Activated T-cell treated with anti-CD3 and anti-CD28 coated beads for 4 hours (primary cell): ENCODE results near the gene FBXO48.
A peak's percentile ranks its signal among the peaks of the same experiment; 100 is the strongest.
"Not testable (repeated sequence)": the region's sequence is repeated elsewhere in the genome, so short reads cannot be mapped to it uniquely, and the experiment has no call there.

ENCODE experiments used
- DNase-seq: peaks from one replicate; pipeline ENCODE4 v3.0.0-alpha.2; 2020

Gene FBXO48, protein sequence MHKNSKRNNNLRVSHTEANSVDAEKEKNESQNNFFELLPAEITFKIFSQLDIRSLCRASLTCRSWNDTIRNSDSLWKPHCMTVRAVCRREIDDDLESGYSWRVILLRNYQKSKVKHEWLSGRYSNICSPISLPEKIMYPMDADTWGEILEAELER

DNA sequence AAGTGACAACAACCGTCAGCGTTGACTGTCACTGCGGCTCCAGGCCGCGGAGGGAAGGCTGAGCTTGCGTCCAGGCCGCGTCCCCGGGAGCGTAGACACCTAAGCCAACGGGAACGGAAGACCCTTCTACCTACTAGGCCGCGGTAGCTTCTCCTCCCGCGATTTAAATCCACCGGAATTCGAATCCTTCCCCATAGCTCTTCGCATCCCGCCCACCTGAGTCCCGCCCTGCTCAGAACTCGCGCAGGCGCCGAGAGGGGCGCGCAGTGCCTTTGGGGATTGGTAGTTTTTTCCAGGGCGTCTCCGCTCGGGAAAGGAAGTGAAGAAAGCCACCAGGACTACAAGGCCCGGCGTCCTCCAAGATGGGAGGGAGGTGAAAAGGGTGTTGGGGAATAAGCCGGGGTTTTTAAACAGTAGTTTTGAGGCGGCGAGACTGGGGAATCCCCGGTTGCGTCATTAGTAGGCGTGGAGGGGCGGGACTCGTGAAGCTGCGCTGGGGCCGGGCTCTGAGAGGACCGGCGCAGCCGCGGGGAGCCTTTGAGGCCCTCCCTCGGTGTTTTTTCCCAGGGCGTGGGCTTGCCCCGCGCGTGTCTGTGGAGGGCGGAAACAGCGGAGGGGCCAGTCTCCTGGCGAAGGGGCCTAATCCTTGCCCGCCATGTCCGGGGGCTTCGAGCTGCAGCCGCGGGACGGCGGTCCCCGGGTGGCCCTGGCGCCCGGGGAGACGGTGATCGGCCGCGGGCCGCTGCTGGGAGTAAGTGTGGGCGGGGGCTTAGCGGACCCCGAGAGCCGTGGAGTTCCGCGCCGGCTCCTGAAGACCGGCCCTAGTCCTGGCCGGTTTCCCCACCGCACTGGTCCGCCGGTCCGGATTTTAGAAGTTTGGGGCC lies at the start of gene FBXO48, which contains the start of gene APLF:
TSS of gene FBXO48 (minus strand) at position 218 of the 884 bp plus-strand sequence. CDS start 2,149 bp downstream, outside the sequence.
TSS of gene APLF (plus strand) at position 509 of the 884 bp plus-strand sequence. CDS start at position 656, 147 bp downstream.
- DNase-seq, result peak; percentile 99

DNA sequence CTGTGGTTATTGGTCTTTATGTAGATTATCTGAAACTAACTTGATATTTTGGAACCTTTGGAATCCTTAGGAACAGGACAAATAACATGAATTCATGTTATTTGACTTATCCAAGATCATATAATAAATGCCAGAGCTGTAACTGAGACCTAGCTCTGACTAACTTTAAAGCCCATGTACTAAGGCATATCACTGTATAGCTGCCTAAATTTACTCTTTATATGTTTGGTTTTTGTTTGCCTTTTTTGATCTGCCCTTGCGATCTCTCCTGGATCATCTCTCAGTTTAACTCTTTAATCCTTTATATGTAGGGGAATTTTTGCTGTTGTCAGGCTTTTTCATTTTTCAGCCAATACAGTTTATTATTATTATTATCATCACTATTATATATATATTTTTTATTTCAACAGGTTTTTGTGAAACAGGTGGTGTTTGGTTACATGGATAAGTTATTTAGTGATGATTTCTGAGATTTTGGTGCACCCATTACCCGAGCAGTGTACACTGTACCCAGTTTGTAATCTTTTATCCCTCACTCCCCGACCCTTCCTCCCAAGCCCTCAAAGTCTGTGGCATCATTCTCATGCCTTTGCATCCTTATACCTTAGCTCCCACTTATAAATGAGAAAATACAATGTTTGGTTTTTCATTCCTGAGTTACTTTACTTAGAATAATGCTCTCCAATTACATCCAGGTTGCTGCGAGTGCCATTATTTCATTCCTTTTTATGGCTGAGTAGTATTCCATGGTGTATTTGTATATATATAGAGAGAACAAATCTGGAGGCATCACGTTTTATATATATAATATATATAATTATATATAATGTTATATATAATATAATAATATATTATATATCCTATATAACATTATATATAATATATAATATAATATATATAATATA lies 49.2 kb upstream of the FBXO48 start:
- no peak for DNase-seq

DNA sequence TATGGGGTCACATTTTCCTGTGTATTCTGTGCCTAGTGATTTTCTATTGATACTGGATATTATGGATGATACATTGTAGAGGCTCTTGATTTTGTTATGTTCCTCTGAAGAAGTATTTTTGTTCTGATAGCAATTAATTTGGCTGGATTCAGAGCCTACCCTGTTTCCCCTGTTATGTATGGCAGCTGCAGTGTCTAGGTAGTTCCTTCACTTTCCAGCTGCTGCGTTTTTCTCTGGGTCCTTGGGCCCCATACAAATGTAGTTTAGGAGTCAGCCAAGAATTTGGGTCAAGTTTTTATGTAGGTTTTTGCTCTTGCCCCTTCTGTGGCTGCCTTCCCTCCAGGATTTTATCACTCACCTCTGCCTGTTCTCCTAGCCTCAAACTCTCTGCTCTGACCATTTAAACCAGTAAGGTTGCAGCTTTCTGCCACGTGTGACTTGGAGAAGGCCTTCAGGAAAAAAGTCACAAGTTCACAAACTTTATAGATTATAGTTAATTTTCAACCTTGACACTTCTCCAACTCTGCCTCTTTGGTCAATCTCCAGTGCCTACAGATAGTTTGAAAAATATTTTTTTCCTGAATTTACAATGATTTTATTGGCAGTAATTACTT lies 47.3 kb upstream of the FBXO48 start:
- DNase-seq, result no peak

DNA sequence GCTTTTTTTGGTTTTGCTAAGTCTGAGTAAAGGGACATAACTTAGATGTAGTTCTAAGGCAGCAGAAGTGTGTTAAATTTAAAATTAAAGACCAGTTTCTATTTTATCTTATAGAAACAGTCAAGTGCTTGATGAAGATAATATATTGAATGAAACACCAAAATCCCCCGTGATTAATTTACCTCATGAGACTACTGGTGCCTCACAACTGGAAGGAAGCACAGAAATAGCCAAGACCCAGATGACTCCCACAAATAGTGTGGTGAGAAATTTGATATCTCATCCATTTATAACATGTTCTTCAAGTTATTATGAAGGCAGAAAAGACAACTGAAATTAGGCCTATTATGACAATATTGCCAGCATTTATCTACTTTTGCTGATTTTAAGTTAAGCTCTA lies 45.9 kb upstream of the FBXO48 start:
- no peak for DNase-seq

DNA sequence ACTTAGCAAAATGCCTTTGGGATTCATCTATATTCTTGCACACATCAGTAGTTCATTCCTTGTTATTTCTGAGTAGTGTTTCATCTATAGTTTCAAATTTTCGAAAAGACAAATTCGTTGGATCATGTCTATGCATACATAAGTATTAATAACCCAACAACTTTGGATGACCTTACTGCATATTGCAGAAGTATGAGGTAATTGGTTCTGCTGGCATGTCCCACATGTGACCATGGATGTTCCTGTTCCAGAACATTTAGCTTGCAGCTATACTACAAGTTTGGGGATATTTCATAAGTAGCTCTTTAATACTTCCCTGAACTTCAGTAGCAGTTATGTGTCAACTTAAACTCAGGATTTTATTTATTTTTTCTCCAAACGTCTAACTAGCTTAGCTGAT lies 45.2 kb upstream of the FBXO48 start:
- no peak for DNase-seq

DNA sequence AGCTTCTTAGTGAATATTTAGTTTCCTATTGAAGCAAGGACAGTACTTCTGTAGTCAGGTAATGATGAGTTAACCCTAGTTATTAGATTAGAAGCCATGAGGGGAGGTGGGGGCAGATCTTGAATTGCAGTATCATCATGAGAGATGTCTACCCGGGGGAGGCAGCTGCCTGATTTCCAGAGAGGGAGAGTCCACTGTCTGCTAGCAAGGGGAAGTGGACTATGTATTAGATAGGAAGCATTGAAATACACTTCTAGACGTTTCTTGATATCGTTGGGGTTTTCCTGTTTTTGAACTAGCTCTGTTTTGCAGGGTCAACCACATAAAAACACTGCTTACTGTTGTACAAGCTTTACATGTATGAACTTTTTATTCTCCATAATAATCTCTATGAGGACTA lies 39.1 kb upstream of the FBXO48 start:
- DNase-seq, result no peak

DNA sequence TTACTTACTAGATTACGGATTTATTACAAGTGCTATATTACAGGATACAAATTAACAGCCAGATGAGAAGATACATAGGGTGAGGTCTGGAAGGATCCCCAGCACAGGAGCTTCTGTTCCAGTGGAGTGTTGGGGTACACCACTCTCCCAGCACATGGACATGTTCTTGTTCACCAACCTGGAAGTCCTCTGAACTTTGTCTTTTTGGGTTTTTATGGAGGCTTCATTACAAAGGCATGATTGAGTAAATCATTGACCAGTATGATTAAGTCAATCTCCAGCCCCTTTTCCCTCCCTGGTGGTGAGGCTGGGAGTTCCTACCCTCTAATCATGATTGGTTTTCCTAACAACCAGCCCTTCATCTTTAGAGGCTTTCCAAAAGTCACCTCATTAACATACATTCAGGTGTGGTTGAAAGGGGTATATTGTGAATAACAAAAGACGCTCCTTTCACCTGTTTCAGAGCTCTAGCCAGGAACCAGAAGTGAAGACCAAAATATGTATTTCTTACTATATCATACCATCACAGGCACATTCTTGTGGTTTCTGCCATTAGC lies 38.6 kb upstream of the FBXO48 start:
- DNase-seq, result no peak

DNA sequence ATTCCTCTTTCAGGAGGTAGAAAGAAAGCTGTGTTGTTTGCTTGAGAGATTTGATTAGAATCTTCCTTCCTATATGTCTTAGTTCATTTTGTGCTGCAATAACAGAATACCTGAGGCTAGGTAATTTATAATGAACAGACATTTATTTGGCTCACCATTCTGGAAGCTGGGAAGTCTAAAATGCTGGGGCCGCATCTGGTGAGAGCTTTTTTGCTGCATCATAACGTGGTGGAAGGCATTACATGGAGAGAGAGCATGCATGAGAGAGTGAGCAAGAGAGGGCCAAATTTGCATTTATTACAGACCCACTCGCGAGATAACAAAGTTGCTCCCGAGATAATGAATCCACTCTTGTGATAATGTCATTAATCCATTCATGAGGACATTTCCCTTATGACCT lies 34.7 kb upstream of the FBXO48 start:
- DNase-seq, result no peak

DNA sequence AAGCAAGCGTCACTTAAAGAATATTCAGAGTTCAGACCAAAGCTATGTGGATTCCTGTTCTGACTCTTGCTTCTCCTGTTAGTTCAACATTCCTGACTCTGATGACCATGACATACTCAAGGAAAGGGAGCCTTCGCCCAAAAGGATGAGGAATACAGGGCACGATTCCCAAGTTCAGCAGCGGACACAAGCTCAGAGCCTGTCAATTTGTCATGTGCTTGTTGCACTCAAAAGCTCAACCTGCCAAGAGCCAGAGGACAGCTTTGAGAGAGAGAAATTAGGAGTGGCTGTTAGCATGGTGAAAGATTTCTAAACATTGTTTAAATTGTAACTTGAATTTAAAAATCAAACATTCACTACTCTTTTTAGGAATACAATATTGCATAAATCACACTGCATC lies 33.6 kb upstream of the FBXO48 start:
- no peak for DNase-seq

DNA sequence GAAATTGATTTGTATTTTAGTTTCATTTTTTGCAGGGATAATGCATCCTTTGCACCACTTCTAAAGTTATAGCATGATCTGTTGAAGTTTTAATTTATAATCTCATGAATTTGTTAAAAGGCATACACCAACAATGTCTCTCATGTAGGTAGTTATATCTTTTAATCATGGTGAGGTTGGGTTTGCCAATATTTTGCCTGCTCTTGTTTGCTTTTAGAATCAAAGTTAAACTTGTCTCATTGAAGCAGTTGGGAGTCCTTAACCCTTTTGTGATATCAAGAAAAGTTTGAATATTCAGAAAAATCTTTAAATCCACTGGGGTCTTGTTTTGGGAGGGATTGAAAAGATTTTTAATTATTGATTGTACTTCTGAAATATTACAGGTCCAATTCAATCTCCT lies 32.0 kb upstream of the FBXO48 start:
- no peak for DNase-seq

DNA sequence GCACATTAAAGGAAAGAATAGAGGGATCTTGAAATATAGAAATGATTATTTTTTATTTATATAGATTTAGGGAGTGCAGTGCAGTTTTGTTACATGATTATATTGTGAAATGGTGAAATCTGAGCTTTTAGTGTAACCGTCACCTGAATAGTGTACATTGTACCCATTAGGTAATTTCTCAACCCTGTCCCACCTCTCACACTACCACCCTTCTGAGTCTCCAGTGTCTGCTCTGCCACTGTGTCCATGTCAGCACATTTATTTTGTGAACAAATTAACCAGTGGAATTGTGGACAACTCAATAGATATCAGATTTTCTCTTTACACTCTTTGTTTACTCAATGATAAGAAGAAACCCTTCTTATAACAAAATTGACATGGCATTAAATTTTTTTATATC lies 24.5 kb upstream of the FBXO48 start:
- no peak for DNase-seq

DNA sequence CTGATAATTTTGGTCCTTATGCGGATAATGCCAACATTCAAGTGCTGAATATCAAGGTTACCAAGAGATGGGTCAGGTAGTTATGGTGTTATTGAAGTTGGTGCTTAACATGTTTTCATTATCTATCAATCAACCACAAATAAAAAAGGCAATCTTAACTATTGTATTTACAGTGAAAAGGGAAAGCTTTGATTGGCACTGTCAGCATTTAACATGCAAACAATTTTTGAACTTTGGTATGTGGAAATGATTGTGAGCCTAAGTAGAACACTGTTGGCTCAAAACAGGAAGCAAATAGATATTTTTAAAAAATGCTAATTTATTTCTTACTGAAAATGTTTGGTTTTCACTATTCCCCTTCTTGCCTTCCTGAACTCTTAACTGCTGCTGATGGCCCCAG lies 22.2 kb upstream of the FBXO48 start:
- DNase-seq, result no peak

DNA sequence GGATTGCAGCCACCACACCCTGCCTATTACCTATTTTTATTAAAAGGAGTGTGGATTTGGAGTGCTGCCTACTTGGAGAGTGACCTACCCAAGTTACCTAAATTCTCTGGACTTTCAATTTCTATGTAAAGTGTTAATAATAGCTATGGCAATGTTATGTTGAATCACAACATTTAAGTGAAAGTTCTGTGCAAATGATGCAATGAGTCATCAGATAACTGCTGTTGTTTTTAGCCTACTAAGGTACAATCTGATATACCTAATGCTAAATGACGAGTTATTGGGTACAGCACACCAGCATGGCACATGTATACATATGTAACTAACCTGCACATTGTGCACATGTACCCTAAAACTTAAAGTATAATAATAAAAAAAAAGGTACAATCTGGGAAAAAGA lies 21.5 kb upstream of the FBXO48 start:
- DNase-seq, result not testable (repeated sequence)

DNA sequence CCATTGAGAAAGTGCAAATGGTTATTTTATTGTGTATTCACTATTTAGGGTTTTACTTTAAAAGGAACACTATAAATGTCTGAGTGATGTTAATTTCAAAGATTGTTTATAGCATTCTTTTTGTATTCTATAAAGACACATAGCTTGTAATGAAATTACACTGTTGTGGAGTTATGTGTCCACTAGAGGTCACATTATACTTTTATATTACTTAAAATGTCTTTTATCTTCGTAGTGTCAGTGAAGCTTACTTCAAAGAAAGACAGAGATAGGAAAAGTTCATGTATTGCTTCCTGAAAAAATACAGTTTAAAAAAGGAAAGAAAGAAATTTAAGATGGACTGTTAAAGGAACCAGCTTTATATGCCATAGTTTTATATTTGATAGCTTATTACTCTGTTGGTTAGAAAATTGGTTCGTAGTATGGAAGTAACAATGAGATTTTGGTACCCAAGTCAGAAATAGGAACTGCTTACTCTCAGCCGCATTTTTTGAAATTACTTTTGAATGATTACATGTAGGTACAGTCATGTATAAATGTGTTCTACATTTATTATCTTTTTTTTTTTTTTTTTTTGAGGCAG lies 20.8 kb upstream of the FBXO48 start:
- no peak for DNase-seq

DNA sequence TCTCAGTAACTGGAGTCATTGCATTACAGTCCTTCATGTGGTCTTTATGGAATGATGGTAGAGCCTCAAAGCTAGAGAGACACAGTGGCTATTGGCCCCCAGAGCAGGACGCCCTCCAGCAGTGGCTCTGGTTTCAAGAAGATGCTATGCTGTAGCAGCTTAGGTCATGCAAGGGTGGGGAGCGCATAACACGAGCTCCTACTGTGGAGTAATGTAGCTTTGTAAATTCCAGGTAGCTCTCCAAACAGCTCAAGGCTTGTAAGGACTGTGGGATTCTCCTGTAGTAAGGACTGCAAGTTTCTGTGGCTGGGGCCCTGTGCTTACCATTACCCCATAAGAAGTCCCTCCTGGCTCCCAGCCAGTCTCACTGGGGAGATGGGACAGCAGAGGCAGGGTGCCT lies 15.9 kb upstream of the FBXO48 start:
- DNase-seq, result no peak

DNA sequence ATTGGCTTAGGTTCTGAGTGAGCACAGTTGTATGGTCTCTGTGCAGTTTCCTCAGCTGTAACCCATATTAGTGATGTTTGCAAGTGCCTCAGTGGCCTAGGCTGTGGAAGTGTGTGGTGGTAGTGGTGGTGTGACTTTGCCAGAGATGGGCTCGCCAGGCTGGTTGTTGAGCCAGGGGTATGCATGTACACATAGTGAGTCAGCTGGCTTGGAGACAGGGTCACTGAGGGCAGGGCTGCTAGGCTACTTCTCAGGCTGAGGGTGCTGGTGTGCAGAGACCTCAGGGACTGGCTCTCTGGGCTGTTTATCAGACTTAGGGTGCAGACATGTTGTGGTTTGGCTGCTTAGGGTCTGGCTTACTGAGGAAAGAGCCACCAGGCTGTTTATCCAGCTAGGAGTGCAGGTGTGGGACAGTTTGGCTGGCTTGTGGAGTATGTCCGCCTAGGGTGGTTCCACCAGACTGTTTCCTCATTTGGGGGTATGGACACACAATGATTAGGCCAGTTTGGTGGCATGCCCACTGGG lies 15.3 kb upstream of the FBXO48 start:
- no peak for DNase-seq

DNA sequence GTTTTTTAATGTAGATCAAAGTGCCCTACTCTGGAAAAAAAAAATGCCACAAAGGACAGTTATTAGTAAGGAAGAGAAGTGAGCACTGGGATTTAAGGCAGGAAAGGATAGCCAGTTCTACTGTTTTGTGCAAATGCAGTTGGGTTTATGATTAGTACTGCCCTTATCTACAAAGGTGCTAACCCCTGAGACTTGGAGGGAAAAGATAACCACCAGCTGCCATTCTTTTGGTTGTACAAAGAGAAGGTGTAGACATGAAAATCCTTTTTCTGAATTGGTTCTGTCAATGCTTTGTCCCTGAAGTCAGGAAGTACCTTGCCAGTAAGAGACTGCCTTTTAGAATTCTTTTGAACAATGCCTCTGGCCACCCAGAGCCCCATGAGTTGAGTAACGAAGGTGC lies 11.6 kb upstream of the FBXO48 start:
- DNase-seq, result no peak

DNA sequence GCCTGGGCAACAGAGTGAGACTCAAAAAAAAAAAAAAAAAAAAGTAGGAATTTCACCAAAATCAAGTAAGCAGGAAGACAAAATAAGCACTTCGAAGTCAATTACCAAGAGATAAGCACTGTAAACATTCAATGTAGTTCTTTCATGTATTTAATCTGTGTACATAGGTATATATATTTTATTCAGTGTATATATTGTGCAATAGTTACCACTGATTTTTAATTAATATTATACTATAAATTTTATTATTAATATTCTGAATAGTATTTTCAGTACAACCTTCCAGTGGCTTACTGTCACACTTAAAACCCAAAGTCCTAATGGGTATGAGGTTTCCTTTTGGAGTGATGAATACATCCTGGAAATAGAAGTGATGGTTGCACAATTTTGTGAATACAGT lies 9.4 kb upstream of the FBXO48 start:
- DNase-seq, result no peak

DNA sequence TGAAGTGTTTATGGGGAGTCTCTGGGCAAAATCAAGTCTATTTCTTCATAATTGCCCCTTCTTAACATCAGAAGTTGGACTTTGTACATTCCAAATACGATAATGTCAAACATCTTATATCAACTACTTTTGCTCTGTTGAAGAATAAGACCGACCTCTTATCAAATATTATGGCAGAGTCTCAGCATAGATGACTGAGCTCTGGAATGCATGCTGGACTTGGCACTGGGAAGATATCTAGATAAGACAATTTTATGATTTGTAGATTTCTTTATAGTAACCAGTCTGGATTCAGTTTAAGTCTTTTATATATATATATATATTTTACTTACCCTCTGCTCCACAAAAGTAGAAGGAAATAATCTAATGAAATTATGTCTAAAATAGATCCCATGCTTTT lies 8.5 kb upstream of the FBXO48 start:
- DNase-seq, result no peak

DNA sequence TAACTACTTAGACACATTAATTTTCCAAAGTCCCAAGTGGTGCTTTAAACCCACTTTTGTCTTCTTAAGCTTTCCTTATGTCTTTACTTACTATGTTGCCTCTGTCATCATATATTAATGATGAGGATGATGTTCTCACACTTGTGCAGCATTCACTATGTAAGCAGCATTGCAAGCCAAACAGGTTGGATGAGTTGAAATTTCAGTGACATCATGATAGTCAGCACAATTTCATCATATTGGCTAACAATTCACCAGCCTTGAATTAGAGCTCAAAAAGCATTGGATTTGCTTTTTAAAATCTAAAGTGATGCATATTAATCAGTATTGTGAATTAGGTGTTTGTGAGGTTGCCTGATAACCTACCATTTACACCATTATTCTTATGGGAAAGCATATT lies 8.0 kb upstream of the FBXO48 start:
- DNase-seq, result no peak

DNA sequence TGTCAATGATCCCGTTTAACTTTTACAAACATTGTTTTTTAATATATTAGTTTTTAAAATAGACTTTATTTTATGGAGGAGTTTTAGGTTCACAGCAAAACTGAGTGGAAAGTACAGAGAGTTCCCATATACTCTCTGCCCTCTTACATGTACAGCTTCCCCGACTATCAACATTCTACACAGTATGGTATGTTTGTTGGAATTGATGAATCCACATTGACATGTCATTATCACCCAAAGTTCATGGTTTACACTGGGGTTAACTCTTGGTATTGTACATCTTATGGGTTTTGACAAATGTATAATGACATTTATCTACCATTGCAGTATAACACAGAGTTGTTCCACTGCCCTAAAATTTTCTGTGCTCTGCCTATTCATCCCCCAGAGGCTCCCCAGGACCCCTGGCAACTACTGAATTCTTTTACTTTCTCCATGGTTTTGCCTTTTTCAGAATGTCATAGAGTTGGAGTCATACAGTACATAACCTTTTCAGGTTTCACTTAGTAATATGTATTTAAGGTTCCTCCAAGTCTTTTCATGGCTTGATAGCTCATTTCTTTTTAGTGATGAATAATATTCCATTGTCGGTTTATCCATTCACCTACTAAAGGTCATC lies 5.8 kb upstream of the FBXO48 start:
- DNase-seq, result no peak

DNA sequence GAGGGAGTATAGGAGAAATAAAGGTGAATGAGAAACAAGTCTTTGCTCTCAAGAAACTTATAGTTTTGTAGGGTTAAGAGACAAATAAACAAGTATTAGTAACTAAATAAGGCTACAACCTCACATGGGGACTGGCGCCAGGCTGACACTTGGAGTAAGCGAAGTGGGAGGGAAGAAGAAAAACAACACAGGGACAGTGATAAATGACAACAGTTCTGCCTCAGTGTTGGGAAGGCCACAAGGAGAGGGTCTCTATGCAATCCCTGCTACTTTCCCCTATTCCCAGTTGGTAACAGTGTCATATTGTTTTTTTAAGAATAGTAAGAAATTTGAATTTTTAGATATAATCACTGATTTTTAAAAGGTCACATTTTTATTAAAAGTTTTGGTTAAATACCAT lies 4.3 kb upstream of the FBXO48 start:
- no peak for DNase-seq
